Muscle of leg (tissue), 11 donors: ENCODE measurements around the gene SLC11A1. TPM values are rescaled to one million over a fixed set of nuclear protein-coding genes. Genes with fewer than 3 reads are reported as not detected.

Source experiments
- DNase-seq: peaks from one replicate; pipeline ENCODE4 v3.0.0; 2013
- H3K27ac ChIP-seq: one replicate; pipeline ENCODE4 v1.5.1; 2013; ENCODE audit warnings: mild to moderate bottlenecking, low read length, control low read depth
- H3K27me3 ChIP-seq: one replicate; pipeline ENCODE4 v1.6.1; 2013; ENCODE audit warnings: low read length; ENCODE audit not compliant: control insufficient read depth, insufficient read depth
- H3K36me3 ChIP-seq: one replicate; pipeline ENCODE4 v1.6.1; 2013; ENCODE audit warnings: low read length; ENCODE audit not compliant: control insufficient read depth, insufficient read depth
- H3K4me1 ChIP-seq: one replicate; pipeline ENCODE4 v1.6.1; 2013; ENCODE audit warnings: low read length; ENCODE audit not compliant: control insufficient read depth, insufficient read depth
- H3K4me3 ChIP-seq: one replicate; pipeline ENCODE4 v1.5.1; 2013; ENCODE audit warnings: low read length, control low read depth
- H3K9me3 ChIP-seq: replicated peaks from 2 replicates; pipeline ENCODE4 v1.6.1; 2013; ENCODE audit warnings: low read depth, low read length; ENCODE audit not compliant: control insufficient read depth
- WGBS: methylation state at CpG from one replicate; pipeline ENCODE4 v1.1.5; 2013; ENCODE audit warnings: missing lambda C conversion rate; ENCODE audit not compliant: insufficient coverage; 5-methylcytosine and 5-hydroxymethylcytosine counted together
- polyA plus RNA-seq, 8 donors: library from polyadenylated mRNA; unstranded; fragments of 120-200 nt; gene quantifications; one replicate each; pipeline versions ENCODE4 v1.2.1 to v1.2.3, GENCODE V29; 2013; ENCODE audit warnings: inconsistent platforms in 1 of 8, low replicate concordance in 1 of 8; ENCODE audit not compliant: insufficient read length in 8 of 8, insufficient read depth in 1 of 8
- total RNA-seq: library from RNA; stranded (reverse); fragments of 120-200 nt; gene quantifications from one replicate; pipeline ENCODE4 v1.2.4, GENCODE V29; 2013

SLC11A1 gene
- total and polyA plus RNA-seq, 9 donors, result 0.16 to 2.0 (median 0.61) TPM

DNA sequence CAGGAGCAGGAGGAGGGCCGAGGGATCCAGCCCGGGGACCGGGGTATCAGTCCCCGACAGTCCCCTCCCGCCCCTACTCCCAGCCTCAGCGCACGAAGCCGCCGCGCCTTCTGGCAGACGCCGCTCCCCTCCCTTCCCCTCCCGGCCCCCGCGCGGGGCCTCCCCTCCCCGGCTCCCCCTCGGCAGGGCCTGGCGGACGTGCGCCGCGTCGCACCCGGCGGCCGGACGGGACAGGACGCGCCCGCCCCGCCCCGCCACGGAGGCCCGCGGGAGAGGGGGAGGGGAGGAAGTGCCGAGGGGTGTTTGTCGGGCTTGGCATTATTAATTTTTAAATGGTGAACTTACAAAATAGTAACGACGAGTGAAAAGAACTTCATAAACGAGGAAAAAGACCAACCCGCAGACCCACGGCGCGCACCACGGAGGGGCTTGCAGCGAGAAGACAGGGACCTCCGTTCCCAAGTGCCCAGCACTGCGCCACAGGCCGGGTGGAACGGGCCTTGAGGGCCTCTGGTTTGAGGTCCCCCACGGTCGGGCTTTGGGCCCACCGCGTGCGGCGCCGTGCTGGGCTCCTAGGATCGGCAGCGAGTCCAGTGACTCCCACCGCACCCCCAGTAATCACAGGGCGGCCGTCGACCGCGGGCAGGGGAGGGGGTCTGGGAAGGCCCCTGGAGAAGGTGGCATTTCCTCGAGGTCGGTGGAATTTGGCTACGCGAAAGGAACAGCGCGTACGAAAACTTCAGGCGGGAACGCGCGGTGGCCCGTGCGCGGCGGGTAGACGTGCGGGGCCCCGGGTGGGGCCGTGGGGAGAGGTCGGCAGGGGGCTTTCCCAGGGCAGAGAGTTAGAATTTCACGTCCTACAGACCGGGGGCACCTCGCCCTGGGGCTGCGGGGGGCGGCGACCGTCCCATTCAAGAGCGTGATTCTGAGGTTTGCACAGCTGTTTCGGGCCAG, 16.6 kb downstream of the SLC11A1 start:
- peak; percentile 95 for DNase-seq
- Histone ChIP-seq H3K27ac (peak overlapping the region; percentile 97), H3K9me3 (no peaks in the 10 kb centered on the region), H3K4me1 (peaks cover 49% of the 10 kb centered on the region), H3K36me3 (peaks cover 26% of the 10 kb centered on the region), H3K27me3 (no peaks in the 10 kb centered on the region), H3K4me3 (peak overlapping the region; percentile 73)
- 2% methylated on average over 49 of the region's 95 CpGs for WGBS

DNA sequence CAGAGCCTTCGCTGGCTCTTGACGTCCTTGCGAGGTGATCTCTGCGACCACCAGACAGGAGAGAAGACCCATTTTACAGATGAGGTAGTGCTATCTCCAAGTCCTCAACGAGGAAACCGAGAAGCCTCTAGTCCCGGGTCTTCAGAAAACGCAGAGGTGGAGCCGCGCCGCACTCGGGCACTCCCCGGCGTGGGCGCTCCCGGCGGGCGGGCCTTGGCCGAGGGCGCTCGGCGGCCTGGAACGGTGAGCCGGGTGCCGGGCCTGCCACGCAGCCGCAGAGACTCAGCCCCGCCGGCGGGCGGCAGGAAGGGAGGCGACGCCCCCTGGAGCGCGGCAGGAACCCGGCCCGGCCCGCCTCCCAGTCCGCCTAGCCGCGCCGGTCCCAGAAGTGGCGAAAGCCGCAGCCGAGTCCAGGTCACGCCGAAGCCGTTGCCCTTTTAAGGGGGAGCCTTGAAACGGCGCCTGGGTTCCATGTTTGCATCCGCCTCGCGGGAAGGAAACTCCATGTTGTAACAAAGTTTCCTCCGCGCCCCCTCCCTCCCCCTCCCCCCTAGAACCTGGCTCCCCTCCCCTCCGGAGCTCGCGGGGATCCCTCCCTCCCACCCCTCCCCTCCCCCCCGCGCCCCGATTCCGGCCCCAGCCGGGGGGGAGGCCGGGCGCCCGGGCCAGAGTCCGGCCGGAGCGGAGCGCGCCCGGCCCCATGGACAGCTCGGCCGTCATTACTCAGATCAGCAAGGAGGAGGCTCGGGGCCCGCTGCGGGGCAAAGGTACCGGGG, 17.5 kb downstream of the SLC11A1 start, which contains the start of gene CTDSP1:
CTDSP1 (plus strand) TSS at position 478 of the 776 bp plus-strand sequence; CDS start at position 701, 223 bp downstream.
- no peaks in the 10 kb centered on the region for H3K9me3 ChIP-seq
- H3K27me3 ChIP-seq, result no peaks in the 10 kb centered on the region
- peaks cover 53% of the 10 kb centered on the region for H3K4me1 ChIP-seq
- peak within 1 kb of the TSS; percentile 97 for H3K27ac ChIP-seq
- WGBS, result under 1% methylated on average over 52 of the region's 78 CpGs
- peak within 1 kb of the TSS; percentile 91 for H3K4me3 ChIP-seq
- H3K36me3 ChIP-seq, result peaks cover 34% of the 10 kb centered on the region
- DNase-seq, result peak; percentile 99

DNA sequence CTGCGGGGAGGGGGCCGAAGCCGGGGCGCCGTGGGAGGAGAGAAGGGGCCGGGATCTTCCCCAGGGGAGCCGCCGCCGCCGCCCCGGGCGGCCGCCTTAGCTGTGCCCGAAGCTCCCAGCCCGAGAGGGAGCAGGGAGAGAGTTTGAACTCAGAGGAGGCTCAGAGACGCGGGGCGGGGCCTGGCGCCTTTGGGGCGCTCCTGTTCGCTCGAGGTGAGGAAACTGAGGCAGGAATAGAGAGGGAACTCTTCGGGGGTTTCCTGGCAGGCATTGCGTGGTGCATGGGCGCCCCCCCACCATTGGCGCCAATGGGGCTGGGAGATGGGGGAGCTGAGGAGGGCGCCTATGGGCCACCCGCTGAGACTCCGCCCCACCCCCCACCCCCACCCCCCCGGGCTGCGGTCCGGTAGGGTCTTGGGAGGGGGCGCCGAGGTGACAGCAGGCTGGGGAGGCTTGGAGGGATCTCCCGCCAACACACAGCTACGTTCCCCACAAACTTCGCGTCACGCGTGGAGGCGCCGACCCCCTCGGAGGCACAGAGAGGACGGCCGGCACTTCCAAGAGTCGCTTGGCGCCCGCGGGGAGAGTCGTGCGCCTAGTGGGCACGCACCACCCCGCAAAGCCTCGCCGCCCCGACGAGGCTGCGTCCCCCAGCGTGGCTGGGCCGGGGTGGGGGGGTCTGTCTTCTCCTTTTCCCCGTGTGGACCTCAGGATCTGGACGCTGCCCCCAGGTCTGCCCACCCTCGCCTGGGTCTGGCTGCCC, 18.3 kb downstream of the SLC11A1 start:
- Histone ChIP-seq H3K9me3 (no peaks in the 10 kb centered on the region), H3K4me1 (peaks cover 60% of the 10 kb centered on the region), H3K4me3 (peak overlapping the region; percentile 91), H3K27ac (peak overlapping the region; percentile 88), H3K36me3 (peaks cover 40% of the 10 kb centered on the region), H3K27me3 (no peaks in the 10 kb centered on the region)
- DNase-seq, result peak; percentile 66
- under 1% methylated on average over 46 of the region's 63 CpGs for WGBS

DNA sequence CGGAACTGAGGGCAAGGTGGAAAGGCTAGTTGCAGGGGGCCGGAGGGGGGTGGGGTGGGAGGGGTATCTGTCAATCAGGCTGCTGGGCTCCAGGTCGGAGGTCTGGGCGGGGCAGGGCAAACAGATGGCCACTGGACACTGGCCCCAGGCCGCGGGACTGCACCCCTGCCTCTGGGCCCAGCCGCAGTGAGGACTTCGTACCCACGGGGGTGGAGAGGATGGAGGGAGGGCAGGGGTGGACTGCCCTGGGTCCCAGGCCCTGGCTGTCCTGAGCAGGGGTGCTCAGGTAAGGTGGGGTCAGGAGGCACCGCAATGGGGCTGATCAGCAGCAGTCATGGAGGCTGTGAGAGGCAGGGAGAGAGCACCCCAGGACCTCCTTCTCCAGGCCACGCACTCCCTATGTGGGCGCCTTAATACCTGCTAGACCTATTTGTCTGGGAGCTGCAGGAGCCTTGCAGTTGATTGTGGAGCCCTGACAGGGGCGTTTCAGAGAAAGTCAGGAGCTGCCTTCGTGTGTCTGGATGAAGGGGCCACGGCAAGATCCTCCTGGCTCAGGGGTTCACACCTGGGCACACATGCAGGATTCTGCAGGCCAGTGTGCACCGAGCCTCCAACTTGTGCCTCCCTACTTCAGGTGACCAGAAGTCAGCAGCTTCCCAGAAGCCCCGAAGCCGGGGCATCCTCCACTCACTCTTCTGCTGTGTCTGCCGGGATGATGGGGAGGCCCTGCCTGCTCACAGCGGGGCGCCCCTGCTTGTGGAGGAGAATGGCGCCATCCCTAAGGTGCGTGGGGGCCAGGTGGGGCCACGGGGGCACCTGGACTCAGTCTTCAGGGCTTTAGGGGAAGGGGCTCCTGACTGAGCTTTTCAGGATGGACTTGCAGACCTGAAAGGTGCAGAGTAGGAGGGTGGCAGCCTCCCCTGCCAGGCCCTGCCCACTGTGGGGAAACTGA, 19.1 kb downstream of the SLC11A1 start:
- Histone ChIP-seq H3K9me3 (no peaks in the 10 kb centered on the region), H3K36me3 (peaks cover 44% of the 10 kb centered on the region), H3K27me3 (no peaks in the 10 kb centered on the region), H3K27ac (peak overlapping the region; percentile 20), H3K4me3 (peak overlapping the region; percentile 91), H3K4me1 (peaks cover 63% of the 10 kb centered on the region)
- peak; percentile 24 for DNase-seq
- 18% methylated on average over 16 of the region's 24 CpGs for WGBS

DNA sequence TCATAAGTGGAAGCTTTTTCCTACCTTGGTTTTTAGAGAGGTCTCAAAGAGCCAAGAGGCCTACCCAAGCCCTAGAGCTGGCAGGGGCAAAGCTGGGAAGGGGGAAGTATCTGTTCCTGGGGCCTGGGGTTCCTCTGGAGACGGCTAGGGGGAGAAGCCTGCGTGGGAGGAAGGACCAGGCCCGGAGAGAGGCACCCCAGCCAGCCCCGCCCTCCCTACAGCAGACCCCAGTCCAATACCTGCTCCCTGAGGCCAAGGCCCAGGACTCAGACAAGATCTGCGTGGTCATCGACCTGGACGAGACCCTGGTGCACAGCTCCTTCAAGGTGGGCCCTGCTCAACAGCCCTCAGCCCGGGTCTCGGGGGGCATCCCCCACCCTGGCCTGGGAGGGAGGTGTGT, 19.8 kb downstream of the SLC11A1 start:
- Histone ChIP-seq H3K36me3 (peaks cover 44% of the 10 kb centered on the region), H3K9me3 (no peaks in the 10 kb centered on the region), H3K4me3 (peak overlapping the region; percentile 91), H3K27ac (no peak overlapping the region), H3K27me3 (no peaks in the 10 kb centered on the region), H3K4me1 (peaks cover 61% of the 10 kb centered on the region)
- no peak for DNase-seq
- 40% methylated on average over 1 of the region's 9 CpGs for WGBS

DNA sequence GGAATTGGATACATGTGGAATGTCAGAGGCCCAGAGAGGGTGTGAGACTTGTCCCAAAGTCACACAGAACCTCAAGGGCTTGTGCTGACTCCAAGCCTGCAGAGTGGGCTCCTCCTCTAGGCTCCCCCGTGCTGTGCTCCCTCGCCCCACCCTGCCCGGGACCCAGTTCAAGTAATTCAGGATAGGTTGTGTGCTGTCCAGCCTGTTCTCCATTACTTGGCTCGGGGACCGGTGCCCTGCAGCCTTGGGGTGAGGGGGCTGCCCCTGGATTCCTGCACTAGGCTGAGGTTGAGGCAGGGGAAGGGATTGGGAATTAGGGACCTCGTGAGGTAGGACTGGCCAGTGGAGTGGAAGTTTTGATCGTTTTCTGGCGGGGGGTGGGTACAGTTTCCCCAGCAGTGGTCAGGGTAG, 20.4 kb downstream of the SLC11A1 start:
- no peak overlapping the region for H3K27ac ChIP-seq
- H3K9me3 ChIP-seq, result no peaks in the 10 kb centered on the region
- WGBS, result 64% methylated on average over 5 of the region's 8 CpGs
- H3K36me3 ChIP-seq, result peaks cover 44% of the 10 kb centered on the region
- H3K4me3 ChIP-seq, result no peak overlapping the region
- H3K4me1 ChIP-seq, result peaks cover 61% of the 10 kb centered on the region
- DNase-seq, result peak; percentile 21
- H3K27me3 ChIP-seq, result no peaks in the 10 kb centered on the region

DNA sequence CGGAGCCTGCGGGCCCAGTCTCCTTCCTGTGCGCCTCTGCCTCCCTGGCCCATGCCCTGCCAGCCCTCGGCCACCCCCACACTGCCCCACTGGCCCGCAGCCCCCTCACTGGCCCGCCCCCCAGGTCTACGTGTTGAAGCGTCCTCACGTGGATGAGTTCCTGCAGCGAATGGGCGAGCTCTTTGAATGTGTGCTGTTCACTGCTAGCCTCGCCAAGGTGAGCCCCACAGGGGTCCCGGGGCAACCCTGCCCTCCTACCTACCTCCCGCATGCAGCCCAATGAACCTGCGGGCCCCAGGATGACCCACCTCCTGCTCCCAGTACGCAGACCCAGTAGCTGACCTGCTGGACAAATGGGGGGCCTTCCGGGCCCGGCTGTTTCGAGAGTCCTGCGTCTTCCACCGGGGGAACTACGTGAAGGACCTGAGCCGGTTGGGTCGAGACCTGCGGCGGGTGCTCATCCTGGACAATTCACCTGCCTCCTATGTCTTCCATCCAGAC, 20.9 kb downstream of the SLC11A1 start:
- Histone ChIP-seq H3K36me3 (peaks cover 44% of the 10 kb centered on the region), H3K27ac (no peak overlapping the region), H3K9me3 (no peaks in the 10 kb centered on the region), H3K27me3 (no peaks in the 10 kb centered on the region), H3K4me1 (peaks cover 61% of the 10 kb centered on the region), H3K4me3 (no peak overlapping the region)
- 84% methylated on average over 15 of the region's 26 CpGs for WGBS
- DNase-seq, result no peak

DNA sequence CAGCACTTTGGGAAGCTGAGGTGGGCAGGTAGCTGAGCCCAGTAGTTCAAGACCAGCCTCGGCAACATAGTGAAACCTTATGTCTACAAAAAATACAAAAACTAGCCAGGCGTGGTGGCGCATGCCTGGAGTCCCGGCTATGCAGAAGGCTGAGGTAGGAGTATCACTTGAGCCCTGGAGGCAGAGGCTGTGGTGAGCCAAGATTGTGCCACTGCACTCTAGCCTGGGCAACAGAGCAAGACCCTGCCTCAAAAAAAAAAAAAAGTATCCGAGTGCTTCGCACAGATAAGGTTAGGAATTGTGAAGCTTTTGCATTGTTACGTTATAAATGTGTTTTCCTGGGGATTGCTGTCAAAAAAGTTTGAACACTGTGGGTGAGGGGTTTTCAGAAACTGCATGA, 21.7 kb downstream of the SLC11A1 start:
- peaks cover 55% of the 10 kb centered on the region for H3K4me1 ChIP-seq
- no peak for DNase-seq
- WGBS, result 83% methylated on average over 2 of the region's 7 CpGs

More for the DNA sequence above, 21.7 kb downstream of the SLC11A1 start:
- no peak overlapping the region for H3K4me3 ChIP-seq
- H3K36me3 ChIP-seq, result peaks cover 44% of the 10 kb centered on the region
- no peak overlapping the region for H3K27ac ChIP-seq
- H3K9me3 ChIP-seq, result no peaks in the 10 kb centered on the region
- no peaks in the 10 kb centered on the region for H3K27me3 ChIP-seq
